K562 (cell line): ENCODE results near the gene ARPC1A. TPM values are rescaled to one million over a fixed set of nuclear protein-coding genes. Genes with fewer than 3 reads are reported as not detected.

Experiments used
- CXXC5 ChIP-seq: fragments of 250-450 bp; sonication (Bioruptor Pico); IDR thresholded peaks from 2 replicates; pipeline ENCODE4 v1.8.0; 2022; ENCODE audit warnings: inconsistent platforms, mild to moderate bottlenecking, moderate library complexity
- KDM4B ChIP-seq, 2 experiments: fragments of 450-650 bp in 1 of 2; sonication (generic) in 1 of 2; IDR thresholded peaks; 2 replicates each; pipeline ENCODE4 v1.6.1; 2016 to 2017; ENCODE audit warnings: borderline replicate concordance in 2 of 2, antibody characterized with exemption in 1 of 2, low read depth in 1 of 2, mild to moderate bottlenecking in 1 of 2
- NFE2L1 ChIP-seq: fragments of 450-650 bp; IDR thresholded peaks from 2 replicates; pipeline ENCODE4 v1.6.1; 2016; ENCODE audit warnings: missing genetic modification characterization, low read depth, mild to moderate bottlenecking, missing compliant biosample characterization, moderate library complexity, borderline replicate concordance
- NFYB ChIP-seq: IDR thresholded peaks from 2 replicates; pipeline ENCODE4 v1.6.1; 2011; ENCODE audit warnings: mild to moderate bottlenecking, moderate library complexity; ENCODE audit not compliant: insufficient read length; ENCODE audit errors: extremely low read depth
- OTX1 ChIP-seq: fragments of 450-650 bp; formaldehyde crosslinking; IDR thresholded peaks from 2 replicates; pipeline ENCODE4 v1.4.0; 2022; ENCODE audit warnings: mild to moderate bottlenecking
- RBM22 ChIP-seq: fragments of 200-400 bp; formaldehyde crosslinking; IDR thresholded peaks from 2 replicates; pipeline ENCODE4 v1.6.1; 2018; ENCODE audit warnings: low read length, low read depth; ENCODE audit not compliant: poor library complexity, severe bottlenecking
- SLC30A9 ChIP-seq: fragments of 250-450 bp; sonication (Bioruptor Pico); IDR thresholded peaks from 2 replicates; pipeline ENCODE4 v1.8.0; 2022; ENCODE audit warnings: mild to moderate bottlenecking, moderate library complexity
- SMAD3 ChIP-seq: fragments of 450-650 bp; formaldehyde crosslinking; conservative IDR thresholded peaks from 2 replicates; pipeline ENCODE4 v1.4.0; 2020; ENCODE audit warnings: mild to moderate bottlenecking
- ZFPM2 ChIP-seq: fragments of 250-450 bp; sonication (Bioruptor Pico); IDR thresholded peaks from 2 replicates; pipeline ENCODE4 v1.5.1; 2022; ENCODE audit warnings: mild to moderate bottlenecking
- ZNF197 ChIP-seq: fragments of 200-800 bp; sonication (Bioruptor generic); IDR thresholded peaks from 2 replicates; pipeline ENCODE4 v1.6.1; 2016; ENCODE audit warnings: low read depth, missing genetic modification characterization, missing compliant biosample characterization
- ZNF707 ChIP-seq: fragments of 250-450 bp; sonication (Bioruptor Pico); conservative IDR thresholded peaks from 2 replicates; pipeline ENCODE4 v1.8.0; 2022; ENCODE audit warnings: inconsistent platforms, mild to moderate bottlenecking, moderate library complexity
- polyA plus RNA-seq, 8 experiments: library from polyadenylated mRNA; depleted of rRNA in 4 of 8; stranded (reverse) in 5 of 8; unstranded in 3 of 8; fragments of >200 nt; fragmentation: Nextera tagmentation in 2 of 8; fragmentation: Illumina TruSeq in 1 of 8; extraction: Ambion mirVana in 2 of 8; extraction: Trizol in 1 of 8; gene quantifications; 2 replicates each; pipeline versions ENCODE4 v1.2.1 to v1.2.3, GENCODE V29; 2011 to 2014; ENCODE audit warnings: inconsistent platforms in 1 of 8, missing spikeins in 1 of 8
- total RNA-seq, 7 experiments: library from RNA; depleted of rRNA in 6 of 7; stranded (reverse); fragments of >200 nt in 6 of 7; fragmentation: Illumina TruSeq in 2 of 7; extraction: Trizol in 2 of 7; gene quantifications; 2 replicates each; pipeline versions ENCODE4 v1.2.1 to v1.2.3, GENCODE V29; 2011 to 2021; ENCODE audit warnings: low replicate concordance in 1 of 7
- TF ChIP-seq, protein P1 (sequence below): sonication (generic); formaldehyde crosslinking; IDR thresholded peaks from 2 replicates; pipeline ENCODE4 v1.8.1; 2023; ENCODE audit warnings: mild to moderate bottlenecking, missing genetic modification reagents
- TF ChIP-seq, protein P2 (sequence below), 3 experiments: fragments of 200-800 bp in 1 of 3; fragments of 250-450 bp in 1 of 3; fragments of 450-650 bp in 1 of 3; sonication (Bioruptor Pico) in 1 of 3; sonication (Bioruptor generic) in 1 of 3; formaldehyde crosslinking in 1 of 3; IDR thresholded peaks; 2 replicates each; pipeline versions ENCODE4 v1.6.1 to v1.8.0; 2016 to 2022; ENCODE audit warnings: mild to moderate bottlenecking in 2 of 3, missing genetic modification characterization in 2 of 3, missing compliant biosample characterization in 1 of 3, moderate library complexity in 1 of 3

ARPC1A gene
- total and polyA plus RNA-seq, 9 of the 15 experiments (the other 6 are each of a cell fraction or from before 2014, with no cell fraction given), result 39.5 to 151 (median 86.1) TPM

DNA sequence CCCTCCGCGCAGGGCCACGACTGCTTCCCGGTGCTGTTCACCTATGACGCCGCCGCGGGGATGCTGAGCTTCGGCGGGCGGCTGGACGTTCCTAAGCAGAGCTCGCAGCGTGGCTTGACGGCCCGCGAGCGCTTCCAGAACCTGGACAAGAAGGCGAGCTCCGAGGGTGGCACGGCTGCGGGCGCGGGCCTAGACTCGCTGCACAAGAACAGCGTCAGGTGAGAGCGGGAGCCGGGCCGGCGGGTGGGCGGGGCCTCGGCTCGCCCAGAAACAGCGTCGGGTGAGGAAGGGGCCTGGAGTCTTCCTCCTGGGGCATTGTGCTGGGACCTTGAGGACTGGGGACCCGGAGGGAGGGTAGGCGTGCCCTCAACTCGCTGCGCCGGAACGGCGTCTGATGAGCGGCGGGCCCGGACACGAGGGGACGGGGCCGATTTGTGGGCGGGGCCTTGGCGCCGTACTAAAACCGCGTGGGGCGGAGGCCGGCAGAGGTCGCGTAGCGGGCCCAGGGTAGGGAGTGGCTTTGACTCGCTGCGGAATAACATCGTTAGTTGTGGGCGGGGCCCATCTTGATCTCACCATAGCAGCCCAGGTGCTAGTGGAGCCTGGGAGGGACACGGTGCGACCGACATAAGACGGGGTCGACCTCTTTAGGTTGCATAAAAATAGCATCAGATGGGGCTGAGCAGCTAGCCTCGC lies 67.1 kb downstream of the ARPC1A start (continued):
- TF ChIP-seq ZNF707 (CRISPR knock-in tag) (no peak), NFE2L1 (tag) (no peak), CXXC5 (peak; percentile 72), SMAD3 (no peak), NFYB (no peak), SLC30A9 (CRISPR knock-in tag) (no peak), ZFPM2 (no peak), RBM22 (peak; percentile 62), KDM4B (IDR thresholded peaks at IDR 0.05; ENCODE audit: borderline replicate concordance in 2 of 2, low read depth in 1 of 2) (no peak), OTX1 (CRISPR knock-in tag) (0 out of 2 replicates have a peak, but pooled peaks have one; percentile 17), ZNF197 (CRISPR knock-in tag) (no peak)
- TF ChIP-seq, protein P1, sequence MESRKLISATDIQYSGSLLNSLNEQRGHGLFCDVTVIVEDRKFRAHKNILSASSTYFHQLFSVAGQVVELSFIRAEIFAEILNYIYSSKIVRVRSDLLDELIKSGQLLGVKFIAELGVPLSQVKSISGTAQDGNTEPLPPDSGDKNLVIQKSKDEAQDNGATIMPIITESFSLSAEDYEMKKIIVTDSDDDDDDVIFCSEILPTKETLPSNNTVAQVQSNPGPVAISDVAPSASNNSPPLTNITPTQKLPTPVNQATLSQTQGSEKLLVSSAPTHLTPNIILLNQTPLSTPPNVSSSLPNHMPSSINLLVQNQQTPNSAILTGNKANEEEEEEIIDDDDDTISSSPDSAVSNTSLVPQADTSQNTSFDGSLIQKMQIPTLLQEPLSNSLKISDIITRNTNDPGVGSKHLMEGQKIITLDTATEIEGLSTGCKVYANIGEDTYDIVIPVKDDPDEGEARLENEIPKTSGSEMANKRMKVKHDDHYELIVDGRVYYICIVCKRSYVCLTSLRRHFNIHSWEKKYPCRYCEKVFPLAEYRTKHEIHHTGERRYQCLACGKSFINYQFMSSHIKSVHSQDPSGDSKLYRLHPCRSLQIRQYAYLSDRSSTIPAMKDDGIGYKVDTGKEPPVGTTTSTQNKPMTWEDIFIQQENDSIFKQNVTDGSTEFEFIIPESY (CRISPR knock-in tag), result peak; percentile 99
- TF ChIP-seq, protein P2, sequence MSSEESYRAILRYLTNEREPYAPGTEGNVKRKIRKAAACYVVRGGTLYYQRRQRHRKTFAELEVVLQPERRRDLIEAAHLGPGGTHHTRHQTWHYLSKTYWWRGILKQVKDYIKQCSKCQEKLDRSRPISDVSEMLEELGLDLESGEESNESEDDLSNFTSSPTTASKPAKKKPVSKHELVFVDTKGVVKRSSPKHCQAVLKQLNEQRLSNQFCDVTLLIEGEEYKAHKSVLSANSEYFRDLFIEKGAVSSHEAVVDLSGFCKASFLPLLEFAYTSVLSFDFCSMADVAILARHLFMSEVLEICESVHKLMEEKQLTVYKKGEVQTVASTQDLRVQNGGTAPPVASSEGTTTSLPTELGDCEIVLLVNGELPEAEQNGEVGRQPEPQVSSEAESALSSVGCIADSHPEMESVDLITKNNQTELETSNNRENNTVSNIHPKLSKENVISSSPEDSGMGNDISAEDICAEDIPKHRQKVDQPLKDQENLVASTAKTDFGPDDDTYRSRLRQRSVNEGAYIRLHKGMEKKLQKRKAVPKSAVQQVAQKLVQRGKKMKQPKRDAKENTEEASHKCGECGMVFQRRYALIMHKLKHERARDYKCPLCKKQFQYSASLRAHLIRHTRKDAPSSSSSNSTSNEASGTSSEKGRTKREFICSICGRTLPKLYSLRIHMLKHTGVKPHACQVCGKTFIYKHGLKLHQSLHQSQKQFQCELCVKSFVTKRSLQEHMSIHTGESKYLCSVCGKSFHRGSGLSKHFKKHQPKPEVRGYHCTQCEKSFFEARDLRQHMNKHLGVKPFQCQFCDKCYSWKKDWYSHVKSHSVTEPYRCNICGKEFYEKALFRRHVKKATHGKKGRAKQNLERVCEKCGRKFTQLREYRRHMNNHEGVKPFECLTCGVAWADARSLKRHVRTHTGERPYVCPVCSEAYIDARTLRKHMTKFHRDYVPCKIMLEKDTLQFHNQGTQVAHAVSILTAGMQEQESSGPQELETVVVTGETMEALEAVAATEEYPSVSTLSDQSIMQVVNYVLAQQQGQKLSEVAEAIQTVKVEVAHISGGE (CRISPR knock-in tag; IDR thresholded peaks at IDR 0.05), result peak in 1 of 3 experiments; percentile 62; a peak in 2 of 6 replicates
